Thyroid gland (tissue), 4 donors: ENCODE results near the gene IFT88.

Experiments used
- CTCF ChIP-seq, 6 experiments: fragments of 200-600 bp in 3 of 6; fragments of 450-650 bp in 3 of 6; sonication (generic) in 3 of 6; IDR thresholded peaks; one replicate each; pipeline ENCODE4 v1.5.1; 2016 to 2019; ENCODE audit warnings: antibody characterized with exemption in 6 of 6, mild to moderate bottlenecking in 2 of 6, inconsistent platforms in 1 of 6, moderate library complexity in 1 of 6
- POLR2A ChIP-seq, 2 donors: fragments of 450-650 bp; IDR thresholded peaks; one replicate each; pipeline ENCODE4 v1.6.1; 2017; ENCODE audit warnings: antibody characterized with exemption in 2 of 2, mild to moderate bottlenecking in 2 of 2, moderate library complexity in 1 of 2

- TF ChIP-seq CTCF (IDR thresholded peaks at IDR 0.05) (no peak), POLR2A (IDR thresholded peaks at IDR 0.05) (no peak)
Observed at GRCh38 chr13:20579191-20579590, 12.2 kb downstream of the IFT88 start.
